GM21381 (cell line): ENCODE data around the gene NEGR1.

Experiments
- ATAC-seq: cut with Tn5 transposase; IDR thresholded peaks from one replicate; pipeline ENCODE4 v1.9.1; 2021; ENCODE audit warnings: mild to moderate bottlenecking, moderate library complexity; ENCODE audit not compliant: unreplicated experiment

NEGR1 gene

GRCh38 chr1:72122099-72122880 lies 160.0 kb downstream of the NEGR1 start:
- ATAC-seq: no peak

GRCh38 chr1:72119491-72119890 lies 162.8 kb downstream of the NEGR1 start:
- ATAC-seq: no peak

GRCh38 chr1:72117621-72118020 lies 164.7 kb downstream of the NEGR1 start:
- ATAC-seq: no peak

GRCh38 chr1:72115290-72115689 lies 167.0 kb downstream of the NEGR1 start:
- ATAC-seq: no peak

- no peak for ATAC-seq
Measured at GRCh38 chr1:72111662-72112061, 170.7 kb downstream of the NEGR1 start.

GRCh38 chr1:72109916-72110315 lies 172.4 kb downstream of the NEGR1 start:
- no peak for ATAC-seq

GRCh38 chr1:72105201-72105600 lies 177.1 kb downstream of the NEGR1 start:
- ATAC-seq: no peak

- no peak for ATAC-seq
Measured at GRCh38 chr1:72101840-72102632, 180.3 kb downstream of the NEGR1 start.

- no peak for ATAC-seq
Measured at GRCh38 chr1:72100771-72101170, 181.6 kb downstream of the NEGR1 start.

- ATAC-seq: no peak
Measured at GRCh38 chr1:72097851-72098570, 184.3 kb downstream of the NEGR1 start.

GRCh38 chr1:72094209-72094608 lies 188.1 kb downstream of the NEGR1 start:
- ATAC-seq: no peak

GRCh38 chr1:72086394-72086793 lies 195.9 kb downstream of the NEGR1 start:
- ATAC-seq: no peak

- ATAC-seq: no peak
Measured at GRCh38 chr1:72075425-72075824, 206.9 kb downstream of the NEGR1 start.

GRCh38 chr1:72066431-72066830 lies 215.9 kb downstream of the NEGR1 start:
- no peak for ATAC-seq

- ATAC-seq: no peak
Measured at GRCh38 chr1:72064196-72065075, 217.9 kb downstream of the NEGR1 start.

GRCh38 chr1:72063364-72064044 lies 218.8 kb downstream of the NEGR1 start:
- no peak for ATAC-seq

GRCh38 chr1:72062584-72062983 lies 219.8 kb downstream of the NEGR1 start:
- no peak for ATAC-seq

- no peak for ATAC-seq
Measured at GRCh38 chr1:72060466-72061245, 221.7 kb downstream of the NEGR1 start.

GRCh38 chr1:72056516-72056915 lies 225.8 kb downstream of the NEGR1 start:
- no peak for ATAC-seq
